Stimulated activated CD4-positive, alpha-beta T cell treated with anti-CD3 and anti-CD28 coated beads, Interleukin-12 subunit alpha, Interleukin-12 subunit beta, amount 100 ng/mL, for 4 hours (primary cell): Measurements from ENCODE around the gene P2RY8.
"Not testable (repeated sequence)": the region's sequence is repeated elsewhere in the genome, so short reads cannot be mapped to it uniquely, and the experiment has no call there.

Experiments used
- DNase-seq: peaks from one replicate; pipeline ENCODE4 v3.0.0-alpha.2; 2020

The P2RY8 gene

GRCh38 chrX:1537031-1537715 lies at the start of gene P2RY8:
Gene P2RY8, minus strand, starts transcription at chrX:1537185. Its CDS starts 70,627 bp downstream, at chrX:1466558.
- peak; percentile 67 for DNase-seq

- no peak for DNase-seq
Measured at GRCh38 chrX:1584237-1585011, 47.4 kb upstream of the P2RY8 start.

GRCh38 chrX:1582686-1583437 lies 45.9 kb upstream of the P2RY8 start:
- DNase-seq: peak; percentile 44

- peak; percentile 66 for DNase-seq
Measured at GRCh38 chrX:1581132-1581531, 44.1 kb upstream of the P2RY8 start.

GRCh38 chrX:1578511-1579173 lies 41.7 kb upstream of the P2RY8 start:
- no peak for DNase-seq

GRCh38 chrX:1577845-1578244 lies 40.9 kb upstream of the P2RY8 start:
- DNase-seq: no peak

GRCh38 chrX:1576201-1576992 lies 39.4 kb upstream of the P2RY8 start:
- no peak for DNase-seq

GRCh38 chrX:1574181-1574580 lies 37.2 kb upstream of the P2RY8 start:
- not testable (repeated sequence) for DNase-seq

- no peak for DNase-seq
Measured at GRCh38 chrX:1564750-1565683, 28.0 kb upstream of the P2RY8 start.

- not testable (repeated sequence) for DNase-seq
Measured at GRCh38 chrX:1564077-1564476, 27.1 kb upstream of the P2RY8 start.

- no peak for DNase-seq
Measured at GRCh38 chrX:1561164-1561563, 24.2 kb upstream of the P2RY8 start.

- no peak for DNase-seq
Measured at GRCh38 chrX:1558761-1559468, 21.9 kb upstream of the P2RY8 start.

GRCh38 chrX:1557442-1557841 lies 20.5 kb upstream of the P2RY8 start:
- not testable (repeated sequence) for DNase-seq

- DNase-seq: no peak
Measured at GRCh38 chrX:1555370-1555769, 18.4 kb upstream of the P2RY8 start.

GRCh38 chrX:1554469-1555210 lies 17.7 kb upstream of the P2RY8 start:
- no peak for DNase-seq

- DNase-seq: no peak
Measured at GRCh38 chrX:1551959-1552546, 15.1 kb upstream of the P2RY8 start.

- DNase-seq: no peak
Measured at GRCh38 chrX:1546691-1547251, 9.8 kb upstream of the P2RY8 start.

- DNase-seq: no peak
Measured at GRCh38 chrX:1545776-1546408, 8.9 kb upstream of the P2RY8 start.
